GM13976 (cell line): ENCODE measurements around the gene AP2B1.

Experiments
- DNase-seq: peaks from one replicate; pipeline ENCODE4 v3.0.0; 2012; ENCODE audit warnings: low spot score
- CTCF ChIP-seq: IDR thresholded peaks from 2 replicates; pipeline ENCODE4 v1.5.1; 2012; ENCODE audit warnings: borderline replicate concordance, mild to moderate bottlenecking; ENCODE audit not compliant: insufficient read depth; ENCODE audit errors: extremely low read depth, missing control alignments, control extremely low read depth
- in situ Hi-C: fragments of 300-500 bp; cut with MboI; formaldehyde crosslinking; loops from one replicate; pipeline ENCODE4 v1.12.0; 2022; ENCODE audit warnings: low sequenced_read_pairs, mixed read lengths, inconsistent platforms; ENCODE audit not compliant: unreplicated experiment

AP2B1 gene

GRCh38 chr17:35713069-35713728, 126.1 kb downstream of the AP2B1 start:
- no peak for DNase-seq
- no peak for TF ChIP-seq CTCF
- in situ Hi-C loops, result no loop called here

GRCh38 chr17:35714988-35715387, 127.9 kb downstream of the AP2B1 start:
- no peak for DNase-seq
- in situ Hi-C loops, result no loop called here
- no peak for TF ChIP-seq CTCF

GRCh38 chr17:35715416-35715815, 128.3 kb downstream of the AP2B1 start:
- DNase-seq, result no peak
- in situ Hi-C loops, result no loop called here
- no peak for TF ChIP-seq CTCF

GRCh38 chr17:35716173-35716572, 129.1 kb downstream of the AP2B1 start:
- in situ Hi-C loops, result no loop called here
- no peak for TF ChIP-seq CTCF
- no peak for DNase-seq

GRCh38 chr17:35716897-35717465, 129.9 kb downstream of the AP2B1 start:
- no peak for DNase-seq
- no peak for TF ChIP-seq CTCF
- in situ Hi-C loops, result no loop called here

- DNase-seq, result no peak
- in situ Hi-C loops, result no loop called here
- TF ChIP-seq CTCF, result no peak
Observed at GRCh38 chr17:35717475-35717874, 130.4 kb downstream of the AP2B1 start.
